ENCODE results near the gene GPR171. TPM values are rescaled to one million over a fixed set of nuclear protein-coding genes. Genes with fewer than 3 reads are reported as not detected.

GPR171 gene
- total and polyA plus RNA-seq, 2 of the 13 experiments (the other 11 are each of a cell fraction or from before 2014, with no cell fraction given): not detected

DNA sequence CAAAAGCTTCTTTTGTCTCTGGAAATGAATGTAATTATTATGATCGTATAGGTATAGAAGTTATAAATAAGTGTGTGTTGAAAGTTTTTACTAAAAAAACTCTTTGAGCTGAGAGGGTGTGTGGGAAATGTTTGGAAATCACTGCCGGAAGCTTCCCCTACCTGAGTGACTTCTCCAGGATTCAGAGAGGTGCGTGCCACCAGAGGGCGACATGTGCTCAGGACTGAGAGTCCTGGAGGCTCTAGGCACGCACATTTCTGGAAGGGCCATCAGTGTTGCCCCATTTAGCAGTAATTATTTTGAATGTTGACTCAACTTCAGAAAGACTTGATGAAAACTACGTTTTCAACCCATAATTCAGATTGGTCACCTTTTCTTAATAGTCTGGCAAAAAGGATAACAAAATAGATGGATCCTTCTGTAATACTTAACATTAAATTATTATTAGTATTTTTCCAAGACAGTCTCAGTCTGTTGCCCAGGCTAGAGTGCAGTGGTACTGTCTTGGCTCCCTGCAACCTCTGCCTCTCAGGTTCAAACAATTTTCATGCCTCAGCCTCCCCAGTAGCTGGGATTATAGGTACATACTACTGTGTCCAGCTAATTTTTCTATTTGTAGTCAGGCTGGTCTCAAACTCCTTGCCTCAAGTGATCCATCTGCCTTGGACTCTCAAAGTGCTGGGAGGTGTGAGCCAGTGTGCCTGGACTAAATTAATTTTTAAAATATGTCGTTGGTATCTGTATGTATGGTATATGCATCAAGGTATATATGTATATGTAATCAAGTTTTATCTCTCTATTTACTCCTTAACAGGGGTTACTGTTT is 34.5 kb downstream of the GPR171 start (continued):
- no peak for TF ChIP-seq TCF12 (IDR thresholded peaks at IDR 0.05)
- no peak for TF ChIP-seq TCF12 (CRISPR knock-in tag; IDR thresholded peaks at IDR 0.05)
- TF ChIP-seq ZNF333 (CRISPR knock-in tag; IDR thresholded peaks at IDR 0.05; ENCODE audit: borderline replicate concordance): no peak
- TF ChIP-seq PATZ1 (CRISPR knock-in tag; IDR thresholded peaks at IDR 0.05): 0 out of 2 replicates have a peak, but pooled peaks have one; percentile 25
- no peak for TF ChIP-seq ZNF691 (CRISPR knock-in tag; IDR thresholded peaks at IDR 0.05; ENCODE audit: borderline replicate concordance, low read depth)
- TF ChIP-seq MTA3 (CRISPR knock-in tag; IDR thresholded peaks at IDR 0.05): no peak
- no peak for TF ChIP-seq ZNF30 (CRISPR knock-in tag; IDR thresholded peaks at IDR 0.05)
- no peak for TF ChIP-seq SRSF4 (IDR thresholded peaks at IDR 0.05; ENCODE audit: low read depth, low read length, poor library complexity, severe bottlenecking)
- TF ChIP-seq KDM4B (CRISPR knock-in tag; IDR thresholded peaks at IDR 0.05): no peak
- TF ChIP-seq ATF4 (CRISPR knock-in tag; IDR thresholded peaks at IDR 0.05): no peak
- TF ChIP-seq ERF (CRISPR knock-in tag; IDR thresholded peaks at IDR 0.05): peak; percentile 45; the same call in 1 of the 2 replicates
- no peak for TF ChIP-seq MEIS2 (CRISPR knock-in tag; IDR thresholded peaks at IDR 0.05)
- no peak for TF ChIP-seq ZSCAN20 (CRISPR knock-in tag; IDR thresholded peaks at IDR 0.05; ENCODE audit: borderline replicate concordance)
- no peak for TF ChIP-seq ZNF335 (CRISPR knock-in tag; IDR thresholded peaks at IDR 0.05)
- TF ChIP-seq ZNF629 (CRISPR knock-in tag; conservative IDR thresholded peaks at IDR 0.05): no peak
- TF ChIP-seq POGZ (CRISPR knock-in tag; IDR thresholded peaks at IDR 0.05): no peak
- TF ChIP-seq, protein P1, sequence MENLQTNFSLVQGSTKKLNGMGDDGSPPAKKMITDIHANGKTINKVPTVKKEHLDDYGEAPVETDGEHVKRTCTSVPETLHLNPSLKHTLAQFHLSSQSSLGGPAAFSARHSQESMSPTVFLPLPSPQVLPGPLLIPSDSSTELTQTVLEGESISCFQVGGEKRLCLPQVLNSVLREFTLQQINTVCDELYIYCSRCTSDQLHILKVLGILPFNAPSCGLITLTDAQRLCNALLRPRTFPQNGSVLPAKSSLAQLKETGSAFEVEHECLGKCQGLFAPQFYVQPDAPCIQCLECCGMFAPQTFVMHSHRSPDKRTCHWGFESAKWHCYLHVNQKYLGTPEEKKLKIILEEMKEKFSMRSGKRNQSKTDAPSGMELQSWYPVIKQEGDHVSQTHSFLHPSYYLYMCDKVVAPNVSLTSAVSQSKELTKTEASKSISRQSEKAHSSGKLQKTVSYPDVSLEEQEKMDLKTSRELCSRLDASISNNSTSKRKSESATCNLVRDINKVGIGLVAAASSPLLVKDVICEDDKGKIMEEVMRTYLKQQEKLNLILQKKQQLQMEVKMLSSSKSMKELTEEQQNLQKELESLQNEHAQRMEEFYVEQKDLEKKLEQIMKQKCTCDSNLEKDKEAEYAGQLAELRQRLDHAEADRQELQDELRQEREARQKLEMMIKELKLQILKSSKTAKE (CRISPR knock-in tag; IDR thresholded peaks at IDR 0.05; ENCODE audit: borderline replicate concordance): no peak
- TF ChIP-seq ZNF841 (CRISPR knock-in tag; IDR thresholded peaks at IDR 0.05; ENCODE audit: borderline replicate concordance): no peak
- TF ChIP-seq CCDC6 (CRISPR knock-in tag; IDR thresholded peaks at IDR 0.05): no peak
- no peak for TF ChIP-seq ZNF652 (CRISPR knock-in tag; IDR thresholded peaks at IDR 0.05; ENCODE audit: borderline replicate concordance, low read depth)
- TF ChIP-seq ZNF788 (CRISPR knock-in tag; IDR thresholded peaks at IDR 0.05; ENCODE audit: borderline replicate concordance): peak; percentile 24; the same call in 1 of the 2 replicates
- no peak for TF ChIP-seq BRCA1 (CRISPR knock-in tag; IDR thresholded peaks at IDR 0.05)
- TF ChIP-seq RAD21 (CRISPR knock-in tag; IDR thresholded peaks at IDR 0.05): peak; percentile 95
- 0 out of 2 replicates have a peak, but pooled peaks have one; percentile 45 for TF ChIP-seq ZNF124 (CRISPR knock-in tag; IDR thresholded peaks at IDR 0.05)

All from HepG2 (cell line).